ENCODE data around the gene ADGB. TPM values are rescaled to one million over a fixed set of nuclear protein-coding genes. Genes with fewer than 3 reads are reported as not detected.

Gene ADGB
- total and polyA plus RNA-seq, 2 of the 13 experiments (the other 11 are each of a cell fraction or from before 2014, with no cell fraction given), result not detected

GRCh38 chr6:146856296-146856695 is 257.5 kb downstream of the ADGB start (continued):
- TF ChIP-seq ZNF275 (CRISPR knock-in tag; IDR thresholded peaks at IDR 0.05; ENCODE audit: borderline replicate concordance), result no peak
- no peak for TF ChIP-seq ZNF782 (CRISPR knock-in tag; IDR thresholded peaks at IDR 0.05; ENCODE audit: borderline replicate concordance)
- TF ChIP-seq MXI1 (IDR thresholded peaks at IDR 0.05; ENCODE audit: borderline replicate concordance, low read depth, low read length), result no peak
- no peak for TF ChIP-seq ZFP90 (CRISPR knock-in tag; IDR thresholded peaks at IDR 0.05; ENCODE audit: borderline replicate concordance)

GRCh38 chr6:146857180-146857979 is 258.6 kb downstream of the ADGB start:
- Histone ChIP-seq H3K4me3 (replicated peaks in 1 of 3; ENCODE audit: insufficient read depth in 1 of 3, low read depth in 2 of 3, low read length in 3 of 3) (peak overlapping the region in 1 of 3 experiments; percentile 42; a peak in 1 of 6 replicates), H3K36me3 (replicated peaks in 1 of 2; ENCODE audit: control insufficient read depth in 1 of 2, insufficient read depth in 2 of 2, low read length in 2 of 2) (no peaks in the 10 kb centered on the region), H3K4me2 (ENCODE audit: low read depth, low read length) (peak overlapping the region; percentile 47; the same call in 1 of the 2 replicates), H3K27ac (ENCODE audit: extremely low read length, insufficient read depth, low read length) (no peak overlapping the region), H3K9me3 (ENCODE audit: low read length) (no peaks in the 10 kb centered on the region), H3K9ac (ENCODE audit: insufficient read depth, low read depth, low read length) (no peak overlapping the region), H2AFZ (ENCODE audit: low read length) (no peak overlapping the region), H3K79me2 (ENCODE audit: insufficient read depth, low read length) (no peaks in the 10 kb centered on the region), H4K20me1 (ENCODE audit: insufficient read depth, low read length) (no peaks in the 10 kb centered on the region), H3K4me1 (ENCODE audit: insufficient read depth, low read length) (0 out of 2 replicates have a peak, but pooled peaks cover 4% of the 10 kb centered on the region), H3K27me3 (ENCODE audit: control insufficient read depth in 1 of 2, insufficient read depth in 2 of 2, low read length in 2 of 2) (no peaks in the 10 kb centered on the region; a peak in 2 of 5 replicates)
- ATAC-seq, result peak; percentile 99
- CTCF ChIA-PET (ENCODE audit: low intra/inter-chr PET ratio, low total read pairs), result interaction anchor here (1.1 to 2.0 kb wide), 3 partner anchors 346 to 428 kb away, joined by 4 to 15 read pairs (median 10); partner anchors contain the start of gene STXBP5
- intact Hi-C loops (cut with micrococcal nuclease; ENCODE audit: unreplicated experiment) (loop anchor here (1.0 to 5.0 kb wide), 5 partner anchors 345 to 1309 kb away; partner anchors contain the start of gene STXBP5), in situ Hi-C loops (cut with HindIII; ENCODE audit: extremely low pct_ligation_motif_present, low pct_unique_long_range_greater_than_20kb) (loop anchor here (25.0 kb wide), 1 partner anchor 1305 kb away; no protein-coding TSS in a partner anchor)
- peak; percentile 63 for DNase-seq (ENCODE audit: low spot score)
- 13% methylated on average over 25 of the region's 27 CpGs for WGBS (ENCODE audit: low lambda C conversion rate)
- no peak for FAIRE-seq
- POLR2A ChIA-PET, result no interaction called here
- no TSS peak for BruUV-seq (replicated peaks)
- TF ChIP-seq HNRNPL (IDR thresholded peaks at IDR 0.05; ENCODE audit: low read depth, low read length), result no peak
- no peak for TF ChIP-seq ZMAT5 (CRISPR knock-in tag; IDR thresholded peaks at IDR 0.05; ENCODE audit: borderline replicate concordance, low read depth)
- no peak for TF ChIP-seq RNF219 (CRISPR knock-in tag; IDR thresholded peaks at IDR 0.05)
- TF ChIP-seq ZHX1 (CRISPR knock-in tag; IDR thresholded peaks at IDR 0.05; ENCODE audit: low read depth), result no peak
- TF ChIP-seq ZBTB39 (CRISPR knock-in tag; IDR thresholded peaks at IDR 0.05), result no peak
- no peak for TF ChIP-seq CENPT (CRISPR knock-in tag; IDR thresholded peaks at IDR 0.05; ENCODE audit: low read depth)

All from HepG2 (cell line).